ENCODE data around the gene TAF3. TPM values are rescaled to one million over a fixed set of nuclear protein-coding genes. Genes with fewer than 3 reads are reported as not detected.

The TAF3 gene
- total and polyA plus RNA-seq, 2 experiments from 2014 or later, result 4.1 to 6.4 TPM

GRCh38 chr10:8065651-8066050 is 247.3 kb downstream of the TAF3 start:
- Histone ChIP-seq H3K9me2 (replicated peaks; ENCODE audit: insufficient read depth) (no peaks in the 10 kb centered on the region), H4K20me1 (ENCODE audit: insufficient read depth, poor library complexity, severe bottlenecking) (no peaks in the 10 kb centered on the region), H3K79me2 (no peaks in the 10 kb centered on the region), H3K9me3 (ENCODE audit: low read depth) (no peaks in the 10 kb centered on the region), H3K4me3 (no peak overlapping the region), H3K27ac (no peak overlapping the region), H3K36me3 (replicated peaks; ENCODE audit: insufficient read depth, low read depth) (no peaks in the 10 kb centered on the region), H3K4me1 (ENCODE audit: insufficient read depth) (peaks cover 4% of the 10 kb centered on the region), H2AFZ (no peak overlapping the region), H3K4me2 (no peak overlapping the region), H3K27me3 (peaks cover 38% of the 10 kb centered on the region)
- no peak for TF ChIP-seq EZH2 (IDR thresholded peaks at IDR 0.05; ENCODE audit: borderline replicate concordance)
- TF ChIP-seq CTCF (IDR thresholded peaks at IDR 0.05; ENCODE audit: poor library complexity), result no peak
- TF ChIP-seq EZH2phosphoT487 (IDR thresholded peaks at IDR 0.05; ENCODE audit: low read depth, severe bottlenecking, unreplicated experiment), result no peak
- 45% methylated on average over 2 of the region's 2 CpGs for WGBS (ENCODE audit: low lambda C conversion rate, missing lambda C conversion rate)
- no peak for DNase-seq (ENCODE audit: low spot score)

DNA sequence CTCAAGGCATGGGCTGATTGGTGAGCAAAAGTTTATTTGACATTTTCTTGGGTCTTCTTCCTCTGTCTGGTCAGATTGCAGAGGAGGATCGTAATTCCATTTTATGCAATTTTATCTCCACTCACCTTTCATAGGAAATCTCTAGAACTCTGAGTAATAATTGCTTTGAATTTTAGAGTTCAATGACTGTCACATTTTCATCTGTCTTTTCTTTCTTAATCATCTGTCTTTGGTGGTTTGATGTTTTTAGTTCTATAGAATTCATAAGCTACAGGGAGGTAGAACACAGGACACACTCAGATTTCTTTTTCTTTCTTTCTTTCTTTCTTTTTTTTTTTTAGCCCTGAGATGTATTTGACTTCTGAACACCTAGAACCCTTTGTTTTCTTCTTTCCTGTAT is 247.8 kb downstream of the TAF3 start:
- Histone ChIP-seq H3K27me3 (peaks cover 34% of the 10 kb centered on the region), H3K4me1 (ENCODE audit: insufficient read depth) (no peaks in the 10 kb centered on the region), H3K9me2 (replicated peaks; ENCODE audit: insufficient read depth) (no peaks in the 10 kb centered on the region), H3K79me2 (no peaks in the 10 kb centered on the region), H2AFZ (no peak overlapping the region), H3K4me2 (no peak overlapping the region), H3K4me3 (no peak overlapping the region), H3K27ac (no peak overlapping the region), H4K20me1 (ENCODE audit: insufficient read depth, poor library complexity, severe bottlenecking) (no peaks in the 10 kb centered on the region), H3K36me3 (replicated peaks; ENCODE audit: insufficient read depth, low read depth) (no peaks in the 10 kb centered on the region), H3K9me3 (ENCODE audit: low read depth) (no peaks in the 10 kb centered on the region)
- no peak for DNase-seq (ENCODE audit: low spot score)
- TF ChIP-seq EZH2phosphoT487 (IDR thresholded peaks at IDR 0.05; ENCODE audit: low read depth, severe bottlenecking, unreplicated experiment) (no peak), EZH2 (IDR thresholded peaks at IDR 0.05; ENCODE audit: borderline replicate concordance) (no peak), CTCF (IDR thresholded peaks at IDR 0.05; ENCODE audit: poor library complexity) (no peak)
- 91% methylated on average over 1 of the region's 1 CpG for WGBS (ENCODE audit: low lambda C conversion rate, missing lambda C conversion rate)

Other genes starting within 250 kb of the TAF3 start
- gene ITIH5, start 151.5 kb upstream of the TAF3 start, total RNA-seq, result 22.8 and 24.4 TPM in 2 replicates
- gene ITIH5, start 151.5 kb upstream of the TAF3 start, polyA plus RNA-seq, result 17.6 and 22.3 TPM in 2 replicates
- 181 and 194 TPM in 2 replicates for gene ITIH2, start 115.2 kb upstream of the TAF3 start, total RNA-seq
- 61.9 and 70.2 TPM in 2 replicates for gene ITIH2, start 115.2 kb upstream of the TAF3 start, polyA plus RNA-seq
- gene KIN, start 30.5 kb upstream of the TAF3 start, total RNA-seq, result 11.4 and 25.2 TPM in 2 replicates
- 10.6 and 12.1 TPM in 2 replicates for gene KIN, start 30.5 kb upstream of the TAF3 start, polyA plus RNA-seq
- 416 and 564 TPM in 2 replicates for gene ATP5F1C, start 30.3 kb upstream of the TAF3 start, total RNA-seq
- 242 and 269 TPM in 2 replicates for gene ATP5F1C, start 30.3 kb upstream of the TAF3 start, polyA plus RNA-seq
- 0.96 and 2.4 TPM in 2 replicates for gene GATA3, start 236.2 kb downstream of the TAF3 start, total RNA-seq
- 15.4 and 27.1 TPM in 2 replicates for gene GATA3, start 236.2 kb downstream of the TAF3 start, polyA plus RNA-seq

Measured in hepatocyte (in vitro differentiated cells).